DND-41 (cell line): ENCODE measurements around the gene GABRP.
A peak's percentile ranks its signal among the peaks of the same experiment; 100 is the strongest.

Source experiments
- ATAC-seq: fragments of 200-7000 bp; cut with Tn5 transposase; 3 replicates; pipeline ENCODE4 v1.9.1; 2021; ENCODE audit warnings: low read depth; ENCODE audit not compliant: insufficient read depth
- DNase-seq: peaks from one replicate; pipeline ENCODE4 v3.0.0-alpha.2; 2020
- H2AFZ ChIP-seq: 2 replicates; pipeline ENCODE4 v1.6.0; 2012; ENCODE audit warnings: low read depth, low read length
- H3K27ac ChIP-seq: 2 replicates; pipeline ENCODE4 v1.5.1; 2012; ENCODE audit warnings: low read length, inconsistent platforms
- H3K27me3 ChIP-seq: fragments of 200-600 bp; sonication (generic); 2 replicates; pipeline ENCODE4 v1.6.0; 2012; ENCODE audit warnings: low read length, mild to moderate bottlenecking, inconsistent platforms; ENCODE audit not compliant: insufficient read depth, poor library complexity
- H3K36me3 ChIP-seq: 2 replicates; pipeline ENCODE4 v1.5.1; 2012; ENCODE audit warnings: low read length, inconsistent platforms; ENCODE audit not compliant: insufficient read depth
- H3K4me1 ChIP-seq: 2 replicates; pipeline ENCODE4 v1.5.1; 2012; ENCODE audit warnings: mild to moderate bottlenecking, low read length; ENCODE audit not compliant: insufficient read depth
- H3K4me2 ChIP-seq: 2 replicates; pipeline ENCODE4 v1.6.0; 2012; ENCODE audit warnings: mild to moderate bottlenecking, moderate library complexity, low read length, inconsistent platforms; ENCODE audit not compliant: insufficient read depth
- H3K4me3 ChIP-seq, 2 experiments: fragments of 200-600 bp in 1 of 2; shearing (Covaris generic) in 1 of 2; 2 replicates each; pipeline ENCODE4 v1.5.1; 2012 to 2016; ENCODE audit warnings: inconsistent platforms in 2 of 2, low read length in 2 of 2, mild to moderate bottlenecking in 2 of 2, low read depth in 1 of 2, moderate library complexity in 1 of 2
- H3K79me2 ChIP-seq: 2 replicates; pipeline ENCODE4 v1.6.0; 2012; ENCODE audit warnings: low read length, inconsistent platforms; ENCODE audit not compliant: insufficient read depth
- H3K9ac ChIP-seq: 2 replicates; pipeline ENCODE4 v1.6.0; 2012; ENCODE audit warnings: low read depth, mild to moderate bottlenecking, inconsistent platforms, low read length, moderate library complexity
- H3K9me3 ChIP-seq: 2 replicates; pipeline ENCODE4 v1.5.1; 2012; ENCODE audit warnings: low read length, moderate library complexity, mild to moderate bottlenecking, inconsistent platforms; ENCODE audit not compliant: insufficient read depth, severe bottlenecking
- H4K20me1 ChIP-seq: 2 replicates; pipeline ENCODE4 v1.6.0; 2012; ENCODE audit warnings: low read length; ENCODE audit not compliant: insufficient read depth
- EZH2 ChIP-seq: IDR thresholded peaks from 3 replicates; pipeline ENCODE4 v1.6.1; 2012; ENCODE audit warnings: borderline replicate concordance, low read depth, mild to moderate bottlenecking, moderate library complexity, low read length, inconsistent platforms; ENCODE audit not compliant: severe bottlenecking
- TF ChIP-seq, protein P1 (sequence below): IDR thresholded peaks from 2 replicates; pipeline ENCODE4 v1.5.1; 2012; ENCODE audit warnings: borderline replicate concordance, low read length, moderate library complexity, mild to moderate bottlenecking; ENCODE audit not compliant: poor library complexity, severe bottlenecking; ENCODE audit errors: extremely low read depth

GABRP gene

DNA sequence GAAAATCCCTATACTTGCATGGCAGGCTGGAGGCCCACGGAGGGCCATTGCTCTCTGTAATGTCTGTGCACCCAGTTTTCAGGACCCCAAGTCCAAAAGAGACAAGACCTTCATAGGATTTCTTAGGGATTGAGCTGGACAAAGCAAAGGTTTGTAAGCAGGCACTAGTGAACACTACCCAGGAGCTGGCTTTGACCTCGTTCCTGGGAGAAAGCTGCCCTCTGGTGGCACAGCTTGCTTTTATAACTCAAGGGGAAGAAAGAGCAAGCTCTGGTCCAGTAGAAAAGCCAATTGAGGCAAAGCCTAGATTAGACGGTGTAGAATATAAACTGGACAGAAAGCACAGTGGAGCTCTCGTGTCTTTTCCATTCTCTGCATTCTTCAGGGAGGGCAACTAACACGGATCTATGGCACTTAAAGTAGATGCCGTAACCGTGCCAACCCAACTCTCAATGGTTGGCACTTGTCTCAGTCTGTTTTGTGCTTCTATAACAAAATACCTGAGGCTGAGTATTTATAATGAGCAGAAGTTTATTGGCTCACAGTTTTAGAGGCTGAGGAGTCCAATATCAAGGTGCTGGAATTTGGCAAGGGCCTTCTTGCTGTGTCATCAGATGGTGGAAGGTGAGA is 7.9 kb downstream of the GABRP start:
- Histone ChIP-seq H3K9ac (no peak overlapping the region), H3K4me3 (no peak overlapping the region), H3K4me1 (no peaks in the 10 kb centered on the region), H3K27ac (no peak overlapping the region), H2AFZ (no peak overlapping the region), H3K36me3 (no peaks in the 10 kb centered on the region), H3K27me3 (no peaks in the 10 kb centered on the region), H3K4me2 (no peak overlapping the region), H3K79me2 (no peaks in the 10 kb centered on the region), H4K20me1 (no peaks in the 10 kb centered on the region), H3K9me3 (no peaks in the 10 kb centered on the region)
- ATAC-seq: no peak
- peak; percentile 9 for DNase-seq
- TF ChIP-seq EZH2: no peak
- TF ChIP-seq, protein P1, sequence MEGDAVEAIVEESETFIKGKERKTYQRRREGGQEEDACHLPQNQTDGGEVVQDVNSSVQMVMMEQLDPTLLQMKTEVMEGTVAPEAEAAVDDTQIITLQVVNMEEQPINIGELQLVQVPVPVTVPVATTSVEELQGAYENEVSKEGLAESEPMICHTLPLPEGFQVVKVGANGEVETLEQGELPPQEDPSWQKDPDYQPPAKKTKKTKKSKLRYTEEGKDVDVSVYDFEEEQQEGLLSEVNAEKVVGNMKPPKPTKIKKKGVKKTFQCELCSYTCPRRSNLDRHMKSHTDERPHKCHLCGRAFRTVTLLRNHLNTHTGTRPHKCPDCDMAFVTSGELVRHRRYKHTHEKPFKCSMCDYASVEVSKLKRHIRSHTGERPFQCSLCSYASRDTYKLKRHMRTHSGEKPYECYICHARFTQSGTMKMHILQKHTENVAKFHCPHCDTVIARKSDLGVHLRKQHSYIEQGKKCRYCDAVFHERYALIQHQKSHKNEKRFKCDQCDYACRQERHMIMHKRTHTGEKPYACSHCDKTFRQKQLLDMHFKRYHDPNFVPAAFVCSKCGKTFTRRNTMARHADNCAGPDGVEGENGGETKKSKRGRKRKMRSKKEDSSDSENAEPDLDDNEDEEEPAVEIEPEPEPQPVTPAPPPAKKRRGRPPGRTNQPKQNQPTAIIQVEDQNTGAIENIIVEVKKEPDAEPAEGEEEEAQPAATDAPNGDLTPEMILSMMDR: peak; percentile 40

- Histone ChIP-seq H3K79me2 (no peaks in the 10 kb centered on the region), H3K9me3 (no peaks in the 10 kb centered on the region), H4K20me1 (no peaks in the 10 kb centered on the region), H2AFZ (no peak overlapping the region), H3K27ac (no peak overlapping the region), H3K4me1 (no peaks in the 10 kb centered on the region), H3K36me3 (no peaks in the 10 kb centered on the region), H3K4me2 (no peak overlapping the region), H3K9ac (no peak overlapping the region), H3K4me3 (no peak overlapping the region), H3K27me3 (no peaks in the 10 kb centered on the region)
- no peak for DNase-seq
- no peak for ATAC-seq
- TF ChIP-seq, protein P1: no peak
- TF ChIP-seq EZH2: no peak
Measured at GRCh38 chr5:170792878-170793277, 9.4 kb downstream of the GABRP start.

- Histone ChIP-seq H3K27me3 (no peaks in the 10 kb centered on the region), H3K79me2 (no peaks in the 10 kb centered on the region), H3K4me3 (no peak overlapping the region), H3K4me2 (no peak overlapping the region), H4K20me1 (no peaks in the 10 kb centered on the region), H2AFZ (no peak overlapping the region), H3K9me3 (no peaks in the 10 kb centered on the region), H3K4me1 (no peaks in the 10 kb centered on the region), H3K27ac (no peak overlapping the region), H3K9ac (no peak overlapping the region), H3K36me3 (no peaks in the 10 kb centered on the region)
- TF ChIP-seq, protein P1: no peak
- no peak for TF ChIP-seq EZH2
- DNase-seq (no peak), ATAC-seq (no peak)
Measured at GRCh38 chr5:170795154-170795553, 11.6 kb downstream of the GABRP start.
